ENCODE measurements around the gene C1orf21.

DNA sequence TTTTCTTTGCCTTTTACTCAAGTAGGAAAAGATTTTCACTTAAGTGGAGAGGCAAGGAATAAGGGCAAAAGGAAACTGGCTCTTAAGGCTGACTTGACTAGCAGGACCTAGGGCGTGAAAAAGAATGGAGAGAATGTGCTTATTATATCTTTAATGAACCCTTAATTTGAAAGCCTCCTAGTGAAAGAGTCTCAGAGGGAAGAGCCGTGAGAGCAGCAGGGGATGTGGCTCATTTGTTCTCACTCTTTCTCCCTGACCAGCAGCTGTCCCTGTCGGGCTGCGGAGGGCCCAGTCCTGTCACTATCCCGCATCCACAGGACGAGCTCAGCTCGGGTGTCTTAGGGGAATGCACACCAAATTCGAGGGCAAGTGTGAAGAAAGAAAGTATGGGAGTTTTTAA is 187.8 kb downstream of the C1orf21 start:
- TF ChIP-seq TCF4 (CRISPR knock-in tag; IDR thresholded peaks at IDR 0.05; ENCODE audit: borderline replicate concordance), result no peak
- TF ChIP-seq ZFP3 (CRISPR knock-in tag; IDR thresholded peaks at IDR 0.05), result no peak
- TF ChIP-seq ZNF8 (CRISPR knock-in tag; IDR thresholded peaks at IDR 0.05), result no peak
- TF ChIP-seq, protein P1, sequence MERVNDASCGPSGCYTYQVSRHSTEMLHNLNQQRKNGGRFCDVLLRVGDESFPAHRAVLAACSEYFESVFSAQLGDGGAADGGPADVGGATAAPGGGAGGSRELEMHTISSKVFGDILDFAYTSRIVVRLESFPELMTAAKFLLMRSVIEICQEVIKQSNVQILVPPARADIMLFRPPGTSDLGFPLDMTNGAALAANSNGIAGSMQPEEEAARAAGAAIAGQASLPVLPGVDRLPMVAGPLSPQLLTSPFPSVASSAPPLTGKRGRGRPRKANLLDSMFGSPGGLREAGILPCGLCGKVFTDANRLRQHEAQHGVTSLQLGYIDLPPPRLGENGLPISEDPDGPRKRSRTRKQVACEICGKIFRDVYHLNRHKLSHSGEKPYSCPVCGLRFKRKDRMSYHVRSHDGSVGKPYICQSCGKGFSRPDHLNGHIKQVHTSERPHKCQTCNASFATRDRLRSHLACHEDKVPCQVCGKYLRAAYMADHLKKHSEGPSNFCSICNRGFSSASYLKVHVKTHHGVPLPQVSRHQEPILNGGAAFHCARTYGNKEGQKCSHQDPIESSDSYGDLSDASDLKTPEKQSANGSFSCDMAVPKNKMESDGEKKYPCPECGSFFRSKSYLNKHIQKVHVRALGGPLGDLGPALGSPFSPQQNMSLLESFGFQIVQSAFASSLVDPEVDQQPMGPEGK (CRISPR knock-in tag; IDR thresholded peaks at IDR 0.05; ENCODE audit: borderline replicate concordance), result no peak
- TF ChIP-seq RARB (CRISPR knock-in tag; IDR thresholded peaks at IDR 0.05), result no peak
- TF ChIP-seq ZC3H10 (CRISPR knock-in tag; IDR thresholded peaks at IDR 0.05), result no peak
- TF ChIP-seq ZNF565 (CRISPR knock-in tag; conservative IDR thresholded peaks at IDR 0.05; ENCODE audit: low read depth), result no peak
